HG03045 (cell line): Measurements from ENCODE around the gene CENPP.
A peak's percentile ranks its signal among the peaks of the same experiment; 100 is the strongest.

Experiments used
- ATAC-seq: cut with Tn5 transposase; IDR thresholded peaks from one replicate; pipeline ENCODE4 v1.9.1; 2021; ENCODE audit warnings: mild to moderate bottlenecking, moderate library complexity; ENCODE audit not compliant: unreplicated experiment

CENPP gene

DNA sequence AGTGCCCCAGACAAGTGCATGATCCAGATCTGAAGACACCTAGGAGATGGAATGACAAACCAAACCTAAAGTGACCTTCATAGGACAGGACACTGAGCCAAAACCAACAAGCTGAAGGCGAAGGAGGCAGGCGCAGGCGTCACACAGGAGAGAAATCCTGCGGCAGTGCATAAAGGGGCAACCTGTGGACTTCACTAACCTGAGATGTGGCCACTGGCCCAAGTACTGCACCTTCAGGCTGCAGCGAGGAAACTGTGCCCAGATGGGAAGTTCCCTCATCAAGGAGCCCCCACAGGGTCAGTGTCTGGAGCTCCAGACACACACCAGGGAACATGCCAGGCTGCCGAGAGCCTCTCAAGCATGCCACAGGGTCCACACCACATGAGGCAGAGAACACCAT is 340.5 kb downstream of the CENPP start:
- no peak for ATAC-seq

DNA sequence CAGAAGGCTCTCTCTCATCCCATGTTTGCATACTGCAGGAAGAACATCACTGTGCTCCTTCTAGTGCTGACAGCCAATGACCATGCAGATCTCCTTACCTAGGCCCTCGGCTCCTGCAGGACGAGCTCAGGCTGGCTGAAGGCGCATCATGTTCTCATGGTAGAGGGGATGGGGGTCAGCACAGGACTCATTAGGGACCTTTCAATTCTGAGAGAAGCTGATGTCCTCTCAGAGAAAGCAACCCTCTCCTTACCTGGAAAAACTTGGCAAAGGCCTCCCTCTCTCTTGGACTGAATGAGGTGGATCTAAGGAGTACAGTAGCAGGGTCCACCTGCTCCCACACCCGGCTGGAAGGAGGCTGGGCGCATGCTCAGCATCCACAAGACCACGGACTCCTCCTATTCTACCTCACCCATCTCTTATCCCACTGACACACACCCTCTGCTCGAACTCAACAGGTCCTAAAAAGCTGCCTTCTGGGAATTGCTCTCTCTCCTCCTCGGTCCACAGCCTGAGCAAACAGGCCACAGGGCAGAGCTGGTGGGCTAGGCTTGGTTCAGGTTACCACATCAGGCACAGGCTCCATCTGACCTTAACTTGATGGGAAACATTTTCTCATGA is 341.3 kb downstream of the CENPP start:
- no peak for ATAC-seq

DNA sequence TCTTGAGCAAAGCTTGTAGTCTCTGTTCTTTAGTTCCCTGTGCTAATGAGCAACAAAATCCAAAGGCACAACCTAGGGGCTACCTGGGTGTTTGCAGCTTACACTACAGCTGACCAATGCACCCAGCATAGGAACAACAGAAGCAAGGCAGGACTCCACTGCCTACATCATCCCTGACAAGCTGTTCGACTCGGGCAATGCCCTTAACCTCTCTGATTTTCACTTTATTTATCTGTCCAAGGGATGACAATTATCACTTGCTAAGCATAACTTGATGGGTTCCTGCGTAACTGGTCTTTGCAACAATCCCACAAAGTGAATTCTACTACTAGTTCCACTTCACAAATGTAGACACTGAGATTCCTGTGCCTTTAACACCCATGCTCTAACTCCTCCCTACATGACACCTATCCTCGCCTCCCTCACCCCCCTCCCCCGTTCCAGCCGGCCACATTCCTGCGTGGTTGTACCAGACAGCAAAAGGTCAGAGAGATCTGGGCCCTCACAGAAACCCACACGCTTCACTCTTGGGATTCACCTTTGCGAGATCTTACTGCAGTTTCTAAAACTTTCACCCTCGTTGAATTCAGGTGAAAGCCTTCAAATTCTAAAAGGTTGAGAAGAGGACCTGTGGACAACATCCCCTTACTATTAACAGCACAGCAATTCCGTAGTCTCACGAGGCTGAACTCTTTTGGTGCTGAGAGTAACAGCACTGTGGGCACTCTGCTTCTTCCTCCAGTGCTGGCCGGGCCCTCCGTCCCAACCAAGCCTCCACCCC is 343.2 kb downstream of the CENPP start:
- ATAC-seq, result no peak

DNA sequence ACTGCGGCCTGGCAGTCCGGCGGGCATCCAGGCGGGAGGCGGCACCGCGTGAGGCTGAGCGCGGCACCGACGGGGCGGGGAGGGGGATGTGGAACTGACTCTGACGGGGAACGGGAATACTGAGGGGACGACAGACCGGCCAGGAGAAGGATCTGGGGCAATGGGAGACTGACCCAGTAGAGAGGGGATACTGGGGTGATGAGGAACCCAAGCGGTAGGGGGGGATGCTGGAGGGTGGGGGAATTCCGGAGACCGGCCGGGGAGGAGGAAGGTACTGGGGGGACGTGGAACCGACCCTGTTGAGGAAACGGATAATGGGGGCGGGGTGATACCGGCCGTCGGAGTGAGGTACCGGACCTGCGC is 343.8 kb downstream of the CENPP start:
- ATAC-seq, result peak; percentile 22
